GM21529 (cell line): Measurements from ENCODE around the gene NPNT.

Experiments
- ATAC-seq: cut with Tn5 transposase; IDR thresholded peaks from one replicate; pipeline ENCODE4 v1.9.1; 2021; ENCODE audit not compliant: unreplicated experiment

NPNT gene

DNA sequence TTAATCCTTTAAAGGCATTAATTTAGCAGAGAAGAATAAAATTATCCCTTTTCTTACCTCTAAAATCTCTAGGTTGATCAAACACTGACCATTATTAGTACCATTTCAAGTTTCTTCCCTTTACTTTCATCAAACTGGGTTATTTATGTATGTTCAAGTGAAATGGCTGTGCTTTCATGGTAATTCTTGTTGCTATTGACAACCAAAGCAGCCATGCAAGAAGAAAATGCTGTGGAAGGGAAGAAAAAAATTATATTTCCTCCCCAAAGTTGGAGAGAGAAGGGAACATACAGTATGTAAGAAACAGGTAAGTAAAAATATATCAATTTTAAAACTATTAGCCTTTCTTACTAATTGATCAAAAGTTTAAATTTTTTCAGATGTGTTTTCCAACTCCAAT is 16.2 kb downstream of the NPNT start:
- ATAC-seq = no peak

- ATAC-seq = no peak
Measured at GRCh38 chr4:105912633-105913032, 17.4 kb downstream of the NPNT start.

DNA sequence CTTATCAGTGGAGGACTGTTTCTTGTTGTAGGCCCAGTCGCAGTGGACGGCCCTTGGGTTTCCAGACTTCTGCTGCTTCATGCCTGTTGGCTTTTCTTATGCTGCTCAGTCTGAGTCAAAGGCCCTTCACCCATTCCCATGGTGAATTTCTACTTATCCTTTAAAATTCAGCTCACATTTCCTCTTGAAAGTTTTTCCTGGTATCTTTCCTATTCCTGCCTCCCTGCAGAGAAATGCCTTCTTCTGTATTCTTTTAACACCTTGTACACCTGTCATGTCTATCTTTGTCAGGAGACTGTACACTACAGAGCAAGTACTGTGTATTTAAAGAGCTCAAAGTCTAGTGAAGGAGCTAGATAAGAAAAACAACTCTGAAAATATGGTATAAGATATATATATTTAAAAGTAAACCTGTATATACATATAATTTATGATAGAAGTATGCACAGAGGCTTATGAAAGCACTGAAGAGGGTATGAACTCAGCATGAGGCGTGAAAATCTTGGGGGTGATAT is 22.0 kb downstream of the NPNT start:
- ATAC-seq = no peak

DNA sequence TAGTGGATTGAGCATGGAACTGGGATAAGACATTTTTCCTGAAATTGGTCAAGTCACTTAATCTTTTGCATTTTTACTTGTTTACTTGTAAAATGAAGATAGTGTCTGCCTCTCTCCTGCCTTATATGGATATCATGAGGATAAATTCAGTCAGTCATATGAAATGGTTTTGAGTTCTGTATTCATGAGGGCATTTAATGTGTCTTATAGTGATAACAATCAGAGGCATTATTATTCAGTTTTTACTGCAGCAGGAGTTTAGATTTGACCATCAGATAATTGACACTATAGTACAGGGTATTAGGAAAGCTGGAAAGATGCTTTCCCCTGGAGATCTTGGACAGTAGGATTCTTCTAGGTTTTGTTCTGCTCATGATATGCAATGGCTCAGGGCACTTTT is 26.0 kb downstream of the NPNT start:
- no peak for ATAC-seq

GRCh38 chr4:105923497-105924238 is 28.4 kb downstream of the NPNT start:
- ATAC-seq = no peak

GRCh38 chr4:105924341-105924740 is 29.1 kb downstream of the NPNT start:
- ATAC-seq = no peak

DNA sequence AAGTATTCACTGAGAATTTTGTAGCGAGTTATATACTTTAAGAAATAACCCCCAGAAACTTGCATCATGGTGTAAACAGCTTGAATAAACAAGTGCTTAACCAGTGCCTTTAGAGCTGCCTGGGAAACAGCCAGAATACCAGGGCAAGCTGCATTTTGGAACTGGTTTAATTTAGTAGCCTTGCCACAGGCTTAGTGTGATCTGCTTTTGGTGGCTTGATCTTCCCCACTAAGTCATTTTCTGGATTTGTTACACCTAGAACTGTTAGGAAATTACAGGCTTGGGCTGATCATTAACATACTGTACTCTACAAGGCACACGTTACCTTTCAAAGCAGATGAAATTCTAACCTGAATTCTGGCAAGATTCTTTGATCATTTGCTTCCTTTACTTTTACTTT is 35.4 kb downstream of the NPNT start:
- no peak for ATAC-seq

DNA sequence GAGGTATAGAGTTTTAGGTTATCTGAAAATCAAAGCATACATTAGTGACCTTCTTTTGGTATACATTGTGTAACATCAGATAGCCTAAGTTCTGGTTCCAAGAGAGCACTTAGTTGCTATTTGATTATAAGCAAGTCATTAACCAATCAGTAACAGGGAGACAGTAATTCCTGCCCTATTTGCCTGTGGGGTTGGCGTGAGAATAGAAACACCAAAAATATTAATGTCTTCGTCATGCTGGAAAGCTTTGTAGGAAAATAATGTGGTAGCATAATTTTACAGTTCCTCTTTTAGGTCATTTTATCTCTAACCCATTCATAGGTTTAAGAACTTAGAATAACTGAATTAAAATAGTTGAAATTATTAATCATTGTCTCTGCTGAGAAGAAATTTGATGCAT is 37.8 kb downstream of the NPNT start:
- ATAC-seq = peak; percentile 80

- ATAC-seq = no peak
Measured at GRCh38 chr4:105934386-105934785, 39.1 kb downstream of the NPNT start.

DNA sequence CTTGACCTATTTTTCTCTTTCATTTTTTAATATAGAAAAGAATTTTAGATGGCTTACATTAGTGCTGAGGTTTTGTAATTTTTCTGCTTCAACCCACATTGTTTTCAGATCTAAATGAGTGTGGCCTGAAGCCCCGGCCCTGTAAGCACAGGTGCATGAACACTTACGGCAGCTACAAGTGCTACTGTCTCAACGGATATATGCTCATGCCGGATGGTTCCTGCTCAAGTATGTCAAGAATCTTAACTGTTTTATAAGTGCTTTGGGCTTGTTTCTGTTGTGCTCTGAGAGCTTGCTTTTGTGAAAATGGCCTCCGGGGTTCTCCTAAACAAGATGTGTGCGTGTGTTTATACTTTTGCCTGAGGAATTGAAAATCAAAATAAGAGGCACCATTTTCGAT is 41.6 kb downstream of the NPNT start:
- no peak for ATAC-seq

DNA sequence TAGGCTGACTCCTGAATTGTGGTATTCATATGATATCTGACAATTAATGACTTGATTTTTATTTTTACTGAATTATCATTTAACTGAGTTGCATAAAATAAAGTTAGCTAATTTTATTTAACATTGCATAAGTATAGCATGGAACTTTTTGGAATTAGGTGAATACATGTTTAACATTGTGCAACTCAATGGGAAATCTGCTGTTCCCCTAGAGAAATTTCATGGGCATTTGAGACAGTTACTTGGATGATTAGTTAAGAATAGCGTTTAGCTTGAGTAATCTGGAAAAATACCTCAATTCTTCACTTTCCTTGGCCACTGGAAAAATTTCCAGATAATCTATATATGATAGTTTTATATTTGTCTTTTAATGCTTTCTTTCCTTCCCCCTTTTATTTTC is 42.5 kb downstream of the NPNT start:
- no peak for ATAC-seq

- ATAC-seq = no peak
Measured at GRCh38 chr4:105943234-105943633, 48.0 kb downstream of the NPNT start.

- no peak for ATAC-seq
Measured at GRCh38 chr4:105944540-105944939, 49.3 kb downstream of the NPNT start.

GRCh38 chr4:105946771-105947170 is 51.5 kb downstream of the NPNT start:
- no peak for ATAC-seq

DNA sequence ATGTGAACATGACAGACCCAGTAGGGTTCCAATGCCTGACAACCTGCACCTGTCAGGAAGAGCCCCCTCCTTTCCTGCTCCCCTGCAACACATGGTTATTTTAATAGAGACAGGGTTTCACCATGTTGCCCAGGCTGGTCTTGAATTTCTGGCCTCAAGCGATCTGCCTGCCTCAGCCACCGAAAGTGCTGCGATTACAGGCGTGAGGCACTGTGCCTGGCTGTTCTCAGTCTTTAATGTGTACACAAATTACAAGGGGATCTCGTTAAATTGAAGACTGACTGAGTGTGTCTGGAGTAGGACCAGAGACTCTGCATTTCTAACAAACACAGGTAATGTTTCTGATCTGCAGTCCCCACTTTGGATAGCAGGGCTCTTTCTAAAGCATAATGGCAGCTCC is 55.4 kb downstream of the NPNT start:
- ATAC-seq = no peak

DNA sequence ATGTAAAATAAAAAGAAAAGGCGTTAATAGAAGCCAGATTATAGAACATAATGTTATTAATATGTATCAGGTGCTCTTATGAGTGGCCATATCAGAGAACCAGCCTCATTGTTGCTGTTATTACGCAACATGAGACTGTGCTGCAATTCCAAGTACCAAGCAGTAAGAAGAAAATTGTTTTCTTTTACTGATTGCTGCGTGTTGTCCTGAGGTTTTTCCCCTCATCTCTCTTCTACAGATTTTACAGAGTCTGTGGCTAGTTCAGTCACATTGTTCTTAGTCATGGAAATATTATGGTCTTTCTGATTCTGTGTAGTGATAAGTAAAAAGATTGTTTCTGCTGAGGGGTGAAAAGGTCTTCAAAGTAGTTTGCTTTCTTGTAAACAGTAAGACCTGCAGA is 55.9 kb downstream of the NPNT start:
- ATAC-seq = no peak

DNA sequence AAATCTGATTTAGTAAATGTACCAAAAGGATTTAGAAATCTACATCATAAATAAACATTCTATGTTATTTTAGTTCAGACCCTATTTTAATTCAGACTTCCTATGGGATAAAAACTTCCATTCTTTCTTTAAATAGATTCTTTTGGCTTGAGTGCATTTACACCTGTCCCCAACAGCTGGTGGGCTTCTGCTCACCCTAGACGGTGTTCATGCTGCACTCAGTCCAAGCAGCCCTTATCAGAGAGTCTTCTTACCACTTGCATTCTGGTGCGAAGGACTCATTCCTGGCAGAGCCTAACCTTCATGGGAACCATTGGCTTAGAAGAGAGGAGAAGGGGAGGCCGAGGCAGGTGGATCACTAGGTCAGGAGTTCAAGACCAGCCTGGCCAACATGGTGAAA is 57.3 kb downstream of the NPNT start:
- ATAC-seq = no peak

- no peak for ATAC-seq
Measured at GRCh38 chr4:105956569-105956968, 61.3 kb downstream of the NPNT start.

DNA sequence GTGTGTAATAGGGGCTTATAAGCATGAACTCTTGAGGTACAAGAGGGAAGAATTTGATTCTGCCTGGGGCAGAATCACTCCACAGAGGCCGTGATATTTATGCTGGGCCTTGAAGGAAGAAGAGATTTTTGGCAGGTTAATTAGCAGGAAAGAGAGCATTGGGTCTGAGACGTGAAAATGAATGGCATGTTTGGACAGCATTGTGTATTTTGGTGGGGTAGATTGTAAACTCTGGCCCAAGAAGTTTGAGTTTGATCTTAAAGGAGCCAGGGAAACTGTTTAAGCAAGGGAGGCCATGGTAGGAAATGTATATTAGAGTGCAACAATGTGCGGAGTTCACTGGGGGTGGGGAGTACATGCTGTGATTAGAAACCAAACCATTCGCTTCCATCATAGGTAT is 62.4 kb downstream of the NPNT start:
- no peak for ATAC-seq

- no peak for ATAC-seq
Measured at GRCh38 chr4:105963461-105964400, 68.5 kb downstream of the NPNT start.

GRCh38 chr4:105965183-105965800 is 70.0 kb downstream of the NPNT start:
- ATAC-seq = no peak

DNA sequence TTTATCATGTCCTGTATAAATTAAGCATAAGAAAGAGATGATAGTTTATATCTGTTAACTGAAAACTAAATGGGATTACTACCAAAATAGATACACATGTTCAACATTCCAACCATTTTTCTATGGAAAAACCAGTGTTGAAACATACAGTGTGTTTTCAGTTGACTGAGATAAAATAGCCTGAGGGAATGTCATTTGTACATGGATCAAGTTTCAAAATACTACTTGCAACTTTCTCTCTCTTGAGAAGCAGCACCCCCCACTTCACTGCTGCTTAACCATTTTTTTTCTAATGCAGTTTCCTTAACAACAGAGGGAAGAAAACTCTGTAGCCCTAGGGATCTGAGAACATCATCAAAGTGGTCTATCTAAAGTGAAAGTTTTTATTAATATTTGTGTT is 70.8 kb downstream of the NPNT start:
- ATAC-seq = no peak
